AG04449 (cell line): ENCODE measurements around the gene ACBD6.
A peak's percentile ranks its signal among the peaks of the same experiment; 100 is the strongest.

ENCODE experiments used
- CTCF ChIA-PET: fragments of 350-600 bp; formaldehyde crosslinking; extraction: SDS; loops from one replicate; lab custom pipeline; 2021; ENCODE audit warnings: antibody characterized with exemption; lab: Yijun Ruan, JAX
- POLR2A ChIA-PET: fragments of 400-600, 350-600 bp; formaldehyde crosslinking; extraction: SDS; loops from one replicate; lab custom pipeline; 2020; ENCODE audit warnings: antibody characterized with exemption, inconsistent platforms; lab: Yijun Ruan, JAX
- DNase-seq: peaks from one replicate; pipeline ENCODE4 v3.0.0-alpha.2; 2010; ENCODE audit warnings: low read depth, low spot score
- H3K4me3 ChIP-seq: 2 replicates; pipeline ENCODE4 v1.5.1; 2011; ENCODE audit warnings: low read depth, mild to moderate bottlenecking, control low read depth, low read length
- TF ChIP-seq, protein P1 (sequence below): IDR thresholded peaks from one replicate; pipeline ENCODE4 v1.5.1; 2011; ENCODE audit warnings: mild to moderate bottlenecking, moderate library complexity, low read length, control low read depth, inconsistent platforms; ENCODE audit not compliant: insufficient read depth; ENCODE audit errors: missing control alignments

ACBD6 gene

DNA sequence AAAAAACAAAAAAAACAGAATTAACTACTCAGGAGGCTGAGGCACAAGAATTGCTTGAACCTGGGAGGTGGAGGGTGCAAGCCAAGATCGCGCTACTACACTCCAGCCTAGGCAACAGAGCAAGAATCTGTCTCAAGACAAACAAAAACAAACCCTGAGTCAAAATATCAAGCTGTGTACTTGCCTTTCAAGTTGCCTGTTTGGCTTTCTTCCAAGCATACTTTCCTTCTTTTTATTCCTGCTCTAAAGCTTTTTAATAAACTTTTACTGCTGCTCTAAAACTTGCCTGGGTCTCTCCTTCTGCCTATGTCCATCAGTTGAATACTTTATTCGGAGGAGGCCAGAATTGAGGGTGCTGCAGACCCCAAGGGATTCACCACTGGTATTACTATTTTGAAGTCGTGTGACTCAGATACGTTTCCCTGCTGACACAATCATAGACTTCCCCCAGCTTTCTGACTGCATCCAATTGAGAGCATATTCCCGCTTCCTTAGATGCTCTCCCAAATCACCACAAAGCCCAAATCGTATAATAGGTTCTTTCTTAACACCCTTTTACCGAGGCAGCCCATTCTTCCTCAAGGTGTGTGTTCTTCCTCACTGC, 3.5 kb upstream of the ACBD6 start:
- no peak overlapping the region for H3K4me3 ChIP-seq
- ChIA-PET POLR2A (no interaction called here), CTCF (interaction anchor here (1.5 to 6.9 kb wide), 3 partner anchors 10 to 357 kb away, joined by 4 to 62 read pairs (median 35); no protein-coding TSS in a partner anchor)
- no peak for DNase-seq
- TF ChIP-seq, protein P1, sequence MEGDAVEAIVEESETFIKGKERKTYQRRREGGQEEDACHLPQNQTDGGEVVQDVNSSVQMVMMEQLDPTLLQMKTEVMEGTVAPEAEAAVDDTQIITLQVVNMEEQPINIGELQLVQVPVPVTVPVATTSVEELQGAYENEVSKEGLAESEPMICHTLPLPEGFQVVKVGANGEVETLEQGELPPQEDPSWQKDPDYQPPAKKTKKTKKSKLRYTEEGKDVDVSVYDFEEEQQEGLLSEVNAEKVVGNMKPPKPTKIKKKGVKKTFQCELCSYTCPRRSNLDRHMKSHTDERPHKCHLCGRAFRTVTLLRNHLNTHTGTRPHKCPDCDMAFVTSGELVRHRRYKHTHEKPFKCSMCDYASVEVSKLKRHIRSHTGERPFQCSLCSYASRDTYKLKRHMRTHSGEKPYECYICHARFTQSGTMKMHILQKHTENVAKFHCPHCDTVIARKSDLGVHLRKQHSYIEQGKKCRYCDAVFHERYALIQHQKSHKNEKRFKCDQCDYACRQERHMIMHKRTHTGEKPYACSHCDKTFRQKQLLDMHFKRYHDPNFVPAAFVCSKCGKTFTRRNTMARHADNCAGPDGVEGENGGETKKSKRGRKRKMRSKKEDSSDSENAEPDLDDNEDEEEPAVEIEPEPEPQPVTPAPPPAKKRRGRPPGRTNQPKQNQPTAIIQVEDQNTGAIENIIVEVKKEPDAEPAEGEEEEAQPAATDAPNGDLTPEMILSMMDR: no peak

DNA sequence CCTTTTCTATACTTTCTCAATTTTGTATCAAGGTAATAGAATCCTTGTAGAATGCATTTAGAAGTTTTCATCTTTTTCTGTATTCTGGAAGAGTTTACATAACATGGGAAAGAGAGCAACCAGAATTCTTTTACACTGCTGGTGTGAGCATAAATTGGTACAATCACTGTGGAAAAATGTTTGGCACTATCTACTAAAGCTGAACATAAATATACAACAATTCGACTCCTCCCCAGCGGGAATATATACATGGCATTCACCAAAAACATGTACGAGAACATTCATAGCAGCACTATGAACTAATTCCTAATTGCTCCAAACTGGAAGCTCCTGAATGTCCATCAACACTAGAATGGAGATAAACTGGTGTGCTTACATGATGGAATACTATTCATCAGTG, 1.8 kb upstream of the ACBD6 start:
- CTCF ChIA-PET: interaction anchor here (1.0 to 6.9 kb wide), 6 partner anchors 12 to 378 kb away, joined by 4 to 62 read pairs (median 4); no protein-coding TSS in a partner anchor
- no peak for DNase-seq
- no peak overlapping the region for H3K4me3 ChIP-seq
- POLR2A ChIA-PET: no interaction called here
- TF ChIP-seq, protein P1: no peak

DNA sequence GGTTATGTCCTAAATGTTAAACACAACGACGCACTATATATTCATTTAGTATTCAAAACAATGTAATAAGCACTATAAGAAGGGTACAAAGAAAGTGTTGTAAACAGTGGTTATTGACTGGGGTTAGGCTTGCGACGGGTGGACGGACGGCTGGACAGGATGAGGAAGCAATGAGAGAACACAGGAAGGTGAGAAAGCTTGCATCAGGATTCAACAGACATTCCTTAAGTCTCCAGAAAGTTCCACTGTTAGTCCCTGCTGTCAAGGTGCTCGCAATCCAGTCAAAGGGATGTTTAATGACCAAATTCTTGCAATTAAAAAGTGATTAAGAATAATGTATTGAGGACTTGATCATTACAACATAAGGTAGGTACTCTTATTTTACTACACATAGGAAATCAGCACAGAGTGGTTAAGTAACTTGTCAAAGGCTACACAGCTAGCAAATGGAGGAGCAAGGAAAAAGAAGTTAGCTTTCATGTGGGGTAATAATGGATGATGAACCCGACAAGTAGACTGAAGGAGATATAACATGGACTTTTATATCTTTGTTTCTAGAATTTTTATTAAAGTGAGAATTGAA, 994 bp upstream of the ACBD6 start:
- ChIA-PET POLR2A (no interaction called here), CTCF (interaction anchor here (1.6 to 6.9 kb wide), 3 partner anchors 13 to 359 kb away, joined by 5 to 62 read pairs (median 35); no protein-coding TSS in a partner anchor)
- no peak for DNase-seq
- H3K4me3 ChIP-seq: peak overlapping the region; percentile 91
- TF ChIP-seq, protein P1: no peak

DNA sequence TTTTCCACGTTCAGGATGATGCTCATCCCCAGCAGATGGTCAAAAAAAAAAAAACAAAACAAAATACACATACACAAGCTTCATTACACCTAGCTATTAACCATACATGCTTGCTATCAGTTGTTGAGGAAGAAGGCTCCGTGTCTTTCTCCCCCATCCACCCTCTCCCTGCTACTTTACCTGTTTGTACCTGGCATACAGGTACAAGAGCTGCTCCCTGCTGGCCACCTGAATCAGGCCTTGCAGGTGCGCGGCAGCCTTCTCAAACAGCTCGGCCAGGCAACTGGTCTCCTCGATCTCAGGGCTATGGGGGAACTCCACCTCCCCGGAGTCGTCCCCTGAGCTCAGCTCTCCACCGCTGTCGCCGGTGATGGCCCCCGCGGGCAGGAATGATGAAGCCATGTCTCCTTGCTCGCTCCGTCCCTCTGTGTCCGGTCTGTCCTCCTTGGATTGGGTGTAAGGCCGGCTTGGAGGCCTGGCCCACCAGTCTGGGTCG, 464 bp downstream of the ACBD6 start:
- TF ChIP-seq, protein P1: no peak
- ChIA-PET POLR2A (interaction anchor here (0.6 to 1.1 kb wide), 6 partner anchors 10 to 360 kb away, joined by 3 read pairs; partner anchors contain the start of gene QSOX1), CTCF (interaction anchor here (0.6 to 6.9 kb wide), 8 partner anchors 8 to 361 kb away, joined by 3 to 62 read pairs (median 5); no protein-coding TSS in a partner anchor)
- H3K4me3 ChIP-seq: peak overlapping the region; percentile 91
- no peak for DNase-seq

- CTCF ChIA-PET: interaction anchor here (0.8 to 6.9 kb wide), 6 partner anchors 15 to 362 kb away, joined by 3 to 62 read pairs (median 20); no protein-coding TSS in a partner anchor
- POLR2A ChIA-PET: interaction anchor here (0.6 kb wide), 1 partner anchor 379 kb away, joined by 4 read pairs; no protein-coding TSS in a partner anchor
- TF ChIP-seq, protein P1: no peak
- no peak overlapping the region for H3K4me3 ChIP-seq
- no peak for DNase-seq
These were observed 1.7 kb downstream of the ACBD6 start for GRCh38 chr1:180500689-180501088.

DNA sequence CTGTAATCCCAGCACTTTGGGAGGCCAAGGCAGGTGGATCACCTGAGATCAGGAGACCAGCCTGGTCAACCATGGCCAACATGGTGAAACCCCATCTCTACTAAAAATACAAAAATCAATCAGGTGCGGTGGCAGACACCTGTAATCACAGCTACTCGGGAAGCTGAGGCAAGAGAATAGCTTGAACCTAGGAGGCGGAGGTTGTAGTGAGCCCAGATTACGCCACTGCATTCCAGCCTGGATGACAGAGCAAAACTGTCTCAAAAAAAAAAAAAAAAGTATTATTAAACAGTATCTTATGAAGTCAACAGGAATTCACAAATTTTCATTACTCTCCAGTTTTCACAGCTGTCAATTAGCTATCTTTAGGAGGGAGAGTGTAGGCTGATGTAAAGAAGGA, 3.8 kb downstream of the ACBD6 start:
- TF ChIP-seq, protein P1: no peak
- CTCF ChIA-PET: interaction anchor here (0.8 to 4.5 kb wide), 3 partner anchors 10 to 383 kb away, joined by 3 to 40 read pairs (median 3); no protein-coding TSS in a partner anchor
- no peak for DNase-seq
- POLR2A ChIA-PET: interaction anchor here (0.6 kb wide), 1 partner anchor 9 kb away, joined by 3 read pairs; no protein-coding TSS in a partner anchor
- H3K4me3 ChIP-seq: no peak overlapping the region
